Measurements from ENCODE around the gene PIK3C3. TPM values are rescaled to one million over a fixed set of nuclear protein-coding genes. Genes with fewer than 3 reads are reported as not detected.
A peak's percentile ranks its signal among the peaks of the same experiment; 100 is the strongest.

PIK3C3 gene
- total RNA-seq, 3 donors from 2014 or later = 33.4 to 70.4 (median 45.9) TPM

DNA sequence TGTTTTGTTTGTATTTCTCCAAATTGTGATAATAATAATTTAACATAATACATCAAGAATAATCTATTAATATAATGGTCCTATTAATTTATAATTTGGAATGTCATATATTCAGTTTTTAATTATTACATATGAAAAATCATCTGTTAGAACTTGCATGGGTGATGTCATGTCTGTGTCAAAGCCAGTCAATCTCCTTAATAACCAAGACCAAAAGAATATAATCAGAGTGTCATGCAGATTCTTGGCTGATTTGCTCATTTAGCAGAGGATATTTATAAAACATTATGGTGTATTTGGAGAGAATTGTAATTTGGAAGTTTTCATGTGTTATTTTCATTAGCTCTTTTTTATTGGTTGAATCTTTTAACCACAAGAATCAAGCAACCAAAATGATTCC, 96.4 kb downstream of the PIK3C3 start:
- TF ChIP-seq CTCF (IDR thresholded peaks at IDR 0.05) = no peak
- TF ChIP-seq POLR2AphosphoS5 (IDR thresholded peaks at IDR 0.05) = no peak
- no peak for TF ChIP-seq POLR2A (IDR thresholded peaks at IDR 0.05)
- intact Hi-C loops (cut with DNase I; ENCODE audit: low total_unique reads) = no loop called here

DNA sequence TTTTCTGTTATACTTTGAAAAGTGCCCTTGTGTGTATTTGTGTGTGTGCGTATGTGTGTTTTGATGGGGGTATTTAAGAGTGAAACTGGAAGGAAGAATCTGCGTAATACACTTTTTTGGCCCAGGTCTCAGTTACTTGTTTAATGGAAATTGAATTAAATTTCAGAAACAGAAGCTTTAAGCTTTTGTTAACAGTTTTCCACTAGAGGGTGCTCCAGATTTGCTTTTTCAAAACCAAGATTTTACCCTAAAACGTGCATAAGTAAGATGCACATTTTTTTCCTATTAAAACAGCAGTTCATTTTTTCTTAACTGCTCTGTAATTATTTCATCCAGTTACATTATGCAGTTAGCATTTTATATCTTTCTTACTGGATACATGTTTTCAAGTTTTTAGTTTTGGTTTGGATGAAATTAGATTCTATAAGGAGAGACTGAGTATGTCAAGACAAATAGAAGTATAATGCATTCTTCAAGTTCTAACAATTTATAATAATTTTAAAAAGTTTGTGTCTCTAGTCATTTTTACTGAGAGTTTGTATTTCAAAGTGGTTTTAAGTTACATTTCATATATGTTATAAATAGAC, 97.2 kb downstream of the PIK3C3 start:
- Histone ChIP-seq H3K27me3 (no peaks in the 10 kb centered on the region), H3K4me3 (no peak overlapping the region), H3K36me3 (no peaks in the 10 kb centered on the region), H3K27ac (no peak overlapping the region), H3K4me1 (no peaks in the 10 kb centered on the region), H3K9me3 (no peaks in the 10 kb centered on the region)
- no peak for TF ChIP-seq CTCF (IDR thresholded peaks at IDR 0.05)
- TF ChIP-seq POLR2AphosphoS5 (IDR thresholded peaks at IDR 0.05) = no peak
- no peak for TF ChIP-seq POLR2A (IDR thresholded peaks at IDR 0.05)
- intact Hi-C loops (cut with DNase I; ENCODE audit: low total_unique reads) = no loop called here
- no peak for DNase-seq (ENCODE audit: low spot score in 2 of 2)

More for the DNA sequence above, 96.4 kb downstream of the PIK3C3 start:
- no peak for DNase-seq (ENCODE audit: low spot score in 2 of 2)
- H3K27ac ChIP-seq = no peak overlapping the region
- H3K4me1 ChIP-seq = no peaks in the 10 kb centered on the region
- H3K9me3 ChIP-seq = no peaks in the 10 kb centered on the region
- H3K4me3 ChIP-seq = no peak overlapping the region
- H3K36me3 ChIP-seq = no peaks in the 10 kb centered on the region
- H3K27me3 ChIP-seq = no peaks in the 10 kb centered on the region

- Histone ChIP-seq H3K27me3 (no peaks in the 10 kb centered on the region), H3K4me1 (no peaks in the 10 kb centered on the region), H3K9me3 (no peaks in the 10 kb centered on the region), H3K27ac (no peak overlapping the region), H3K4me3 (no peak overlapping the region), H3K36me3 (no peaks in the 10 kb centered on the region)
- intact Hi-C loops (cut with DNase I; ENCODE audit: low total_unique reads) = no loop called here
- no peak for DNase-seq (ENCODE audit: low spot score in 2 of 2)
- TF ChIP-seq CTCF (IDR thresholded peaks at IDR 0.05) (peak in 2 of 3 donors; percentile 49 to 67), POLR2AphosphoS5 (IDR thresholded peaks at IDR 0.05) (no peak)
Measured at GRCh38 chr18:42053188-42053781, 98.3 kb downstream of the PIK3C3 start.

DNA sequence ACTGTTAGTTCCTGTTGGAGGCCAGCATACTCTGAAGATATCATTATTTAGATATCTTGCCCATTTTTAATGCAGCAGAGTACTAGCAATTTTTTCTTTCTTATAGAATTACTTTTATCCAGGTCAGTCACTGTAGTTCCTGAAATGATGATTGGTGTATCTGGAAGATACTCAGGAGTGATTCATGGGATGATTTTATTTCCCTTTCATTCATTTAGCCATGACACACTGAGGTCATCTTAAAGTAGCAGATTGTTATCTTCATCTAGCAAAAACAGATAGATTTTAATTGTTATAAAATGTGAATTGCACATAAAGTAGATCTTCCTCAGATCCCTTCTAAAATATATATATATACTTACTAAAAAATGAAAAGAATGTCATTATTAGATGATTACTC, 109.1 kb downstream of the PIK3C3 start:
- no peak for TF ChIP-seq POLR2AphosphoS5 (IDR thresholded peaks at IDR 0.05)
- no peak for TF ChIP-seq CTCF (IDR thresholded peaks at IDR 0.05)
- TF ChIP-seq POLR2A (IDR thresholded peaks at IDR 0.05) = no peak
- no peak for DNase-seq (ENCODE audit: low spot score in 2 of 2)
- H3K27me3 ChIP-seq = no peaks in the 10 kb centered on the region
- H3K4me3 ChIP-seq = no peak overlapping the region
- intact Hi-C loops (cut with DNase I; ENCODE audit: low total_unique reads) = no loop called here
- H3K27ac ChIP-seq = no peak overlapping the region
- no peaks in the 10 kb centered on the region for H3K9me3 ChIP-seq
- H3K4me1 ChIP-seq = no peaks in the 10 kb centered on the region
- peaks cover 8% of the 10 kb centered on the region for H3K36me3 ChIP-seq

DNA sequence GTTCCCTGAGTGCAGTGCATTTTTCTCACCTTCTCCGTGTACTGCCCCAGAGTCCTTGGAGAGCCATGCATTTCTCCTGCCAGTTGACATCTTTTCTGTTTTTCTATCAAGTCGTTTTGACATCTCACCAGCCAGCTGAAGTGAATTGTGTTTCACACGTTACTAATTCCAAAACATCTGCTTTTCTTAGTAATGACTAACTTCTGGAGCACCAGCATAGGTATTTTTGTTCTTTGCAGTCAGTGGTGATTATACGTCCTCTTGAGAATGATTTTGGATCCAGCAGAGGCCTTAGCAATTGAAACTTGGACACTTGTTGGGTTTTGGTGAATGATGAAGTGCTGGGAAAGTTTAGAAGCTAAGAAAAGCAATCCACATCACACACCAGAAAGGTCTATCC, 112.5 kb downstream of the PIK3C3 start:
- Histone ChIP-seq H3K36me3 (peaks cover 16% of the 10 kb centered on the region), H3K4me3 (no peak overlapping the region), H3K27me3 (no peaks in the 10 kb centered on the region), H3K4me1 (no peaks in the 10 kb centered on the region), H3K27ac (no peak overlapping the region), H3K9me3 (no peaks in the 10 kb centered on the region)
- TF ChIP-seq POLR2AphosphoS5 (IDR thresholded peaks at IDR 0.05) (no peak), CTCF (IDR thresholded peaks at IDR 0.05) (no peak), POLR2A (IDR thresholded peaks at IDR 0.05) (no peak)
- intact Hi-C loops (cut with DNase I; ENCODE audit: low total_unique reads) = no loop called here
- no peak for DNase-seq (ENCODE audit: low spot score in 2 of 2)

Data from breast epithelium (tissue), 4 donors.